ENCODE data around the gene NHLRC2.
"Not testable (repeated sequence)": the region's sequence is repeated elsewhere in the genome, so short reads cannot be mapped to it uniquely, and the experiment has no call there.

Gene NHLRC2

GRCh38 chr10:113854013-113854760, at the start of gene NHLRC2, which contains the start of gene DCLRE1A:
Gene NHLRC2 (plus strand): TSS chr10:113854661. CDS start chr10:113854873, 212 bp downstream.
Gene DCLRE1A (minus strand): TSS chr10:113854082. CDS start chr10:113853182, 900 bp downstream.
- peak; percentile 65 for DNase-seq

GRCh38 chr10:113806503-113806902, 48.0 kb upstream of the NHLRC2 start:
- no peak for DNase-seq

- no peak for DNase-seq
Observed at GRCh38 chr10:113808168-113808567, 46.3 kb upstream of the NHLRC2 start.

- not testable (repeated sequence) for DNase-seq
Observed at GRCh38 chr10:113814700-113815099, 39.8 kb upstream of the NHLRC2 start.

- DNase-seq: no peak
Observed at GRCh38 chr10:113819989-113820388, 34.5 kb upstream of the NHLRC2 start.

GRCh38 chr10:113820507-113820906, 34.0 kb upstream of the NHLRC2 start:
- no peak for DNase-seq

GRCh38 chr10:113821306-113821705, 33.2 kb upstream of the NHLRC2 start:
- DNase-seq: not testable (repeated sequence)

GRCh38 chr10:113822174-113822573, 32.3 kb upstream of the NHLRC2 start:
- no peak for DNase-seq

GRCh38 chr10:113823389-113823788, 31.1 kb upstream of the NHLRC2 start:
- no peak for DNase-seq

GRCh38 chr10:113825791-113826190, 28.7 kb upstream of the NHLRC2 start:
- no peak for DNase-seq

GRCh38 chr10:113828567-113828966, 25.9 kb upstream of the NHLRC2 start:
- not testable (repeated sequence) for DNase-seq

GRCh38 chr10:113842171-113842570, 12.3 kb upstream of the NHLRC2 start:
- no peak for DNase-seq

GRCh38 chr10:113843972-113844485, 10.4 kb upstream of the NHLRC2 start:
- no peak for DNase-seq

GRCh38 chr10:113846036-113846435, 8.4 kb upstream of the NHLRC2 start:
- DNase-seq: no peak

- DNase-seq: no peak
Observed at GRCh38 chr10:113849140-113849803, 5.2 kb upstream of the NHLRC2 start.

- DNase-seq: no peak
Observed at GRCh38 chr10:113849946-113850345, 4.5 kb upstream of the NHLRC2 start.

GRCh38 chr10:113853578-113854012, 866 bp upstream of the NHLRC2 start:
- no peak for DNase-seq

GRCh38 chr10:113854761-113855588, 514 bp downstream of the NHLRC2 start:
- peak; percentile 44 for DNase-seq

GRCh38 chr10:113856563-113856962, 2.1 kb downstream of the NHLRC2 start:
- DNase-seq: no peak

- DNase-seq: no peak
Observed at GRCh38 chr10:113857210-113857609, 2.7 kb downstream of the NHLRC2 start.

GRCh38 chr10:113858541-113858940, 4.1 kb downstream of the NHLRC2 start:
- DNase-seq: no peak

- DNase-seq: no peak
Observed at GRCh38 chr10:113859261-113859660, 4.8 kb downstream of the NHLRC2 start.

GRCh38 chr10:113865901-113866300, 11.4 kb downstream of the NHLRC2 start:
- no peak for DNase-seq
